Fibroblast of lung (primary cell): ENCODE data around the gene PROX2. TPM values are rescaled to one million over a fixed set of nuclear protein-coding genes. Genes with fewer than 3 reads are reported as not detected.

ENCODE experiments used
- DNase-seq, 2 donors: peaks; one replicate each; pipeline versions ENCODE4 v3.0.0 to v3.0.0-alpha.2; 2010; ENCODE audit warnings: low read depth in 2 of 2
- H2AFZ ChIP-seq: 2 replicates; pipeline ENCODE4 v1.5.1; 2012; ENCODE audit warnings: low read length, control low read depth, inconsistent platforms
- H3K27ac ChIP-seq: 2 replicates; pipeline ENCODE4 v1.5.1; 2011; ENCODE audit warnings: low read length, control low read depth; ENCODE audit not compliant: insufficient read depth
- H3K27me3 ChIP-seq: 2 replicates; pipeline ENCODE4 v1.5.1; 2011; ENCODE audit warnings: mild to moderate bottlenecking, low read length; ENCODE audit not compliant: control insufficient read depth, insufficient read depth
- H3K36me3 ChIP-seq: 2 replicates; pipeline ENCODE4 v1.5.1; 2011; ENCODE audit warnings: low read length; ENCODE audit not compliant: control insufficient read depth, insufficient read depth
- H3K4me1 ChIP-seq: 2 replicates; pipeline ENCODE4 v1.5.1; 2011; ENCODE audit warnings: low read length; ENCODE audit not compliant: control insufficient read depth, insufficient read depth; ENCODE audit errors: extremely low read depth
- H3K4me2 ChIP-seq: 2 replicates; pipeline ENCODE4 v1.5.1; 2011; ENCODE audit warnings: low read length, control low read depth; ENCODE audit not compliant: insufficient read depth; ENCODE audit errors: extremely low read depth
- H3K4me3 ChIP-seq, 4 experiments: fragments of 200-600 bp in 1 of 4; sonication (generic) in 1 of 4; replicated peaks in 1 of 4; 2 replicates each; pipeline ENCODE4 v1.5.1; 2011 to 2016; ENCODE audit warnings: low read length in 4 of 4, low read depth in 3 of 4, mild to moderate bottlenecking in 3 of 4, control low read depth in 2 of 4, inconsistent platforms in 1 of 4, mixed read lengths in 1 of 4; ENCODE audit not compliant: insufficient read depth in 1 of 4; ENCODE audit errors: control extremely low read depth in 1 of 4
- H3K79me2 ChIP-seq: 2 replicates; pipeline ENCODE4 v1.5.1; 2012; ENCODE audit warnings: mild to moderate bottlenecking, low read length, inconsistent platforms; ENCODE audit not compliant: control insufficient read depth, insufficient read depth
- H3K9ac ChIP-seq: 2 replicates; pipeline ENCODE4 v1.5.1; 2011; ENCODE audit warnings: mild to moderate bottlenecking, low read length, control low read depth; ENCODE audit not compliant: insufficient read depth
- H3K9me3 ChIP-seq: 2 replicates; pipeline ENCODE4 v1.5.1; 2012; ENCODE audit warnings: low read depth, low read length; ENCODE audit not compliant: control insufficient read depth, insufficient read depth
- H4K20me1 ChIP-seq: 2 replicates; pipeline ENCODE4 v1.5.1; 2011; ENCODE audit warnings: low read length; ENCODE audit not compliant: control insufficient read depth, insufficient read depth; ENCODE audit errors: extremely low read depth
- EZH2 ChIP-seq: IDR thresholded peaks from 2 replicates; pipeline ENCODE4 v1.5.1; 2012; ENCODE audit warnings: low read length, control low read depth, mild to moderate bottlenecking; ENCODE audit errors: missing control alignments
- polyA plus RNA-seq, 2 donors: library from polyadenylated mRNA; depleted of rRNA in 1 of 2; stranded (reverse) in 1 of 2; unstranded in 1 of 2; fragments of >200 nt; gene quantifications; 2 replicates each; pipeline ENCODE4 v1.2.1, GENCODE V29; 2011 to 2012; ENCODE audit warnings: missing spikeins in 1 of 2
- total RNA-seq: library from RNA; depleted of rRNA; stranded (reverse); fragments of >200 nt; gene quantifications from 2 replicates; pipeline ENCODE4 v1.2.1, GENCODE V29; 2014
- TF ChIP-seq, protein P1 (sequence below), 2 donors: IDR thresholded peaks in 1 of 2; conservative IDR thresholded peaks in 1 of 2; 1 replicate in 1 of 2; 2 replicates in 1 of 2; pipeline ENCODE4 v1.5.1; 2011 to 2012; ENCODE audit warnings: low read length in 2 of 2, control low read depth in 1 of 2, inconsistent platforms in 1 of 2, low read depth in 1 of 2, mild to moderate bottlenecking in 1 of 2

Gene PROX2
- total and polyA plus RNA-seq, 2 donors (not counting 1 experiment from before 2014, with no cell fraction given): 0.01 TPM; not detected in 1

DNA sequence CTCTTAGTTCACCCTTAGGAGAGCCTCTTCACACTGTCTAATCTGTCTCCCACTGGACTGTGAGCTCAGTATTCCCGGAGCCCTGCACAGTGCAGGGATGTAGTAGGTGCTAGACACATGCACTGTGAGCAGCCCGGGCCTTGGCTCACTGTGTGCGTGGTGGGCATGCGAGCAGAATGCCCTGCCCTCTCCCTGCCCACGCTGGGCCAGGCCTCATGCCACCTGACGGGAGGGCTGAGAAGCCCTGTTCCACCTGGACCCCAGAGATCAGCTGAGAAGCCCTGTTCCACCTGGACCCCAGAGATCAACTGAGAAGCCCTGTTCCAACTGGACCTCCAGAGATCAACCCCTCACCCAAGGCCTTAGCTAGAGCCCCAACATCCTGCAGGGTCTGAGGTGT lies 36.2 kb upstream of the PROX2 start:
- Histone ChIP-seq H3K27me3 (no peaks in the 10 kb centered on the region), H4K20me1 (no peaks in the 10 kb centered on the region), H3K4me1 (peaks cover 6% of the 10 kb centered on the region), H3K79me2 (no peaks in the 10 kb centered on the region), H3K4me3 (no peak overlapping the region), H3K9me3 (no peaks in the 10 kb centered on the region), H3K4me2 (no peak overlapping the region), H3K36me3 (no peaks in the 10 kb centered on the region), H2AFZ (no peak overlapping the region), H3K9ac (no peak overlapping the region), H3K27ac (no peak overlapping the region)
- no peak for DNase-seq
- TF ChIP-seq, protein P1, sequence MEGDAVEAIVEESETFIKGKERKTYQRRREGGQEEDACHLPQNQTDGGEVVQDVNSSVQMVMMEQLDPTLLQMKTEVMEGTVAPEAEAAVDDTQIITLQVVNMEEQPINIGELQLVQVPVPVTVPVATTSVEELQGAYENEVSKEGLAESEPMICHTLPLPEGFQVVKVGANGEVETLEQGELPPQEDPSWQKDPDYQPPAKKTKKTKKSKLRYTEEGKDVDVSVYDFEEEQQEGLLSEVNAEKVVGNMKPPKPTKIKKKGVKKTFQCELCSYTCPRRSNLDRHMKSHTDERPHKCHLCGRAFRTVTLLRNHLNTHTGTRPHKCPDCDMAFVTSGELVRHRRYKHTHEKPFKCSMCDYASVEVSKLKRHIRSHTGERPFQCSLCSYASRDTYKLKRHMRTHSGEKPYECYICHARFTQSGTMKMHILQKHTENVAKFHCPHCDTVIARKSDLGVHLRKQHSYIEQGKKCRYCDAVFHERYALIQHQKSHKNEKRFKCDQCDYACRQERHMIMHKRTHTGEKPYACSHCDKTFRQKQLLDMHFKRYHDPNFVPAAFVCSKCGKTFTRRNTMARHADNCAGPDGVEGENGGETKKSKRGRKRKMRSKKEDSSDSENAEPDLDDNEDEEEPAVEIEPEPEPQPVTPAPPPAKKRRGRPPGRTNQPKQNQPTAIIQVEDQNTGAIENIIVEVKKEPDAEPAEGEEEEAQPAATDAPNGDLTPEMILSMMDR (conservative IDR thresholded peaks at IDR 0.05 in 1 of 2, IDR thresholded peaks at IDR 0.05 in 1 of 2; ENCODE audit: low read depth in 1 of 2, low read length in 2 of 2): no peak
- TF ChIP-seq EZH2: no peak

DNA sequence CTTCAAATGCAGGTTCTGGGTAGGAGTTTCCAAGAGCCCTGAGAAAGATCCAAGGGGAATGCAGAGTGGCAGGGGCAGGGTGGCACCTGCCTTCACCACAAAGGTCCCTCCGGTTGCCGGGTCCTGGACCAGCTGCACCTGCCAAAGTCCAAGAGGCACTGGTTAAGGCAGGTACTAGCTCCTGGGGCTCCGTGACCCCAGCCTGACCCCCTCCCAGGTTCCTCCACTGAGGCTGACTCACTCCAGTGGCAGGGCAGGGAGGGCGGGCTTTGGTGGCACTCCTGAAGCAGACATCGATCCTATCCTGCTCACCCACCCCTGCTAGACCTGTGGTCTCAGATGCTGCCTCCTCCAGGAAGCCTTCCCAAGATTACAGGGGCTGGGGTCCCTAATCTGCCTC lies 35.8 kb upstream of the PROX2 start:
- no peak for TF ChIP-seq EZH2
- TF ChIP-seq, protein P1 (conservative IDR thresholded peaks at IDR 0.05 in 1 of 2, IDR thresholded peaks at IDR 0.05 in 1 of 2; ENCODE audit: low read depth in 1 of 2, low read length in 2 of 2): no peak
- H2AFZ ChIP-seq: no peak overlapping the region

DNA sequence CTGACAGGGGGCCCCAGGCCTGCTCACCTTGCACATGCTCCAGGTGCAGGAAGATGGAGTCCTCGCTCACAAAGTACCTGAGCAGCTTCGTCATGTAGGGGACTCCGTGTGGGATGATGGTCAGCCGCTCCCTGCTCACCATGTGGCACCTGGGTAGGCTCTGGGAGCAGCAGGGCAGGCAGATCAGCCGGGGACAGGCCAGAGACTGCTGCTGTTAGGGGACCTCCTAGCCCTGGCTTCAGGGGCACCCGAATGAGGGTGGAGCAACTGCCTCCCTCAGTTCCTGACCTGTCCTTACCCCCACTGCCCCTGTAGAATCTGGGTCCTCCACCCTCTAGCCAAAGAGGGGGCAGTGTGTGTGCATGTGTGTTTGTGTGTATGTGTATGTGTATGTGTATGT lies 35.3 kb upstream of the PROX2 start:
- peaks cover 2% of the 10 kb centered on the region for H3K4me1 ChIP-seq
- no peak overlapping the region for H3K27ac ChIP-seq
- H2AFZ ChIP-seq: no peak overlapping the region
- H3K9ac ChIP-seq: no peak overlapping the region
- H3K36me3 ChIP-seq: peaks cover 4% of the 10 kb centered on the region
- no peak overlapping the region for H3K4me2 ChIP-seq
- no peak overlapping the region for H3K4me3 ChIP-seq
- DNase-seq: no peak
- TF ChIP-seq EZH2: no peak
- TF ChIP-seq, protein P1 (conservative IDR thresholded peaks at IDR 0.05 in 1 of 2, IDR thresholded peaks at IDR 0.05 in 1 of 2; ENCODE audit: low read depth in 1 of 2, low read length in 2 of 2): no peak
- H4K20me1 ChIP-seq: no peaks in the 10 kb centered on the region
- H3K27me3 ChIP-seq: no peaks in the 10 kb centered on the region
- no peaks in the 10 kb centered on the region for H3K9me3 ChIP-seq
- H3K79me2 ChIP-seq: no peaks in the 10 kb centered on the region

More for the DNA sequence above, 35.8 kb upstream of the PROX2 start:
- Histone ChIP-seq H3K4me2 (no peak overlapping the region), H3K27ac (no peak overlapping the region), H3K9ac (no peak overlapping the region), H3K36me3 (peaks cover under 1% of the 10 kb centered on the region), H3K79me2 (no peaks in the 10 kb centered on the region), H3K4me1 (peaks cover 3% of the 10 kb centered on the region), H3K9me3 (no peaks in the 10 kb centered on the region), H3K4me3 (no peak overlapping the region), H3K27me3 (no peaks in the 10 kb centered on the region), H4K20me1 (no peaks in the 10 kb centered on the region)
- DNase-seq: no peak
